Right ventricle myocardium inferior (tissue), 1 donor: Measurements from ENCODE around the gene MYOM3. TPM values are rescaled to one million over a fixed set of nuclear protein-coding genes. Genes with fewer than 3 reads are reported as not detected.

ENCODE experiments used
- ATAC-seq: fragments of 200-7000 bp; cut with Tn5 transposase; one replicate; pipeline ENCODE4 v1.9.1; 2020; ENCODE audit warnings: mild to moderate bottlenecking, moderate library complexity
- DNase-seq: peaks from one replicate; pipeline ENCODE4 v3.0.0; 2021; ENCODE audit errors: missing footprints
- intact Hi-C: fragments of 100-400 bp; cut with DNase I; formaldehyde crosslinking; loops from one replicate; pipeline ENCODE4 v1.11.0; 2022
- total RNA-seq: library from RNA; stranded (reverse); fragmentation: NEBNext Ultra II Directional; extraction: Animal tissue kit (Norgen Biotek cat#: 25700); gene quantifications from one replicate; pipeline ENCODE4 v1.2.1, GENCODE V29; 2021
- donor health status: DM: no; HTN: yes; CAD: no; lungs with severe emphysema.

MYOM3 gene
- total RNA-seq, 1 donor from 2014 or later = 403 TPM

- no peak for ATAC-seq
- intact Hi-C loops = no loop called here
- DNase-seq = no peak
These were observed 7.5 kb upstream of the MYOM3 start for GRCh38 chr1:24119489-24119858.

GRCh38 chr1:24118410-24119242, 6.7 kb upstream of the MYOM3 start:
- DNase-seq = no peak
- no peak for ATAC-seq
- intact Hi-C loops = no loop called here

GRCh38 chr1:24117722-24118409, 5.9 kb upstream of the MYOM3 start:
- no peak for ATAC-seq
- intact Hi-C loops = no loop called here
- DNase-seq = no peak

GRCh38 chr1:24117132-24117531, 5.2 kb upstream of the MYOM3 start:
- DNase-seq (no peak), ATAC-seq (no peak)
- intact Hi-C loops = no loop called here

- intact Hi-C loops = loop anchor here (5.0 kb wide), 1 partner anchor 157 kb away; the partner anchor contains the start of gene PNRC2
- no peak for DNase-seq
These were observed 2.8 kb upstream of the MYOM3 start for GRCh38 chr1:24114753-24115152.

GRCh38 chr1:24113641-24114033, 1.7 kb upstream of the MYOM3 start:
- ATAC-seq (no peak), DNase-seq (no peak)
- intact Hi-C loops = loop anchor here (5.0 kb wide), 1 partner anchor 156 kb away; the partner anchor contains the start of gene PNRC2

More at GRCh38 chr1:24114753-24115152, 2.8 kb upstream of the MYOM3 start:
- no peak for ATAC-seq

- intact Hi-C loops = loop anchor here (5.0 kb wide), 1 partner anchor 154 kb away; the partner anchor contains the start of gene PNRC2
- ATAC-seq (peak; percentile 8), DNase-seq (no peak)
These were observed 506 bp downstream of the MYOM3 start for GRCh38 chr1:24111262-24111995.

GRCh38 chr1:24110642-24111261, 1.2 kb downstream of the MYOM3 start:
- intact Hi-C loops = loop anchor here (5.0 kb wide), 1 partner anchor 153 kb away; the partner anchor contains the start of gene PNRC2

GRCh38 chr1:24109686-24110475, 2.1 kb downstream of the MYOM3 start:
- intact Hi-C loops = loop anchor here (5.0 kb wide), 1 partner anchor 153 kb away; the partner anchor contains the start of gene PNRC2
- DNase-seq = no peak
- ATAC-seq = no peak

More at GRCh38 chr1:24110642-24111261, 1.2 kb downstream of the MYOM3 start:
- DNase-seq (peak; percentile 86), ATAC-seq (peak; percentile 64)

- DNase-seq (no peak), ATAC-seq (no peak)
- intact Hi-C loops = no loop called here
These were observed 2.8 kb downstream of the MYOM3 start for GRCh38 chr1:24109166-24109483.

- intact Hi-C loops = no loop called here
- no peak for ATAC-seq
- DNase-seq = no peak
These were observed 3.4 kb downstream of the MYOM3 start for GRCh38 chr1:24108334-24109165.

GRCh38 chr1:24107462-24108138, 4.3 kb downstream of the MYOM3 start:
- DNase-seq (no peak), ATAC-seq (no peak)
- intact Hi-C loops = no loop called here

- ATAC-seq = no peak
- intact Hi-C loops = no loop called here
These were observed 6.4 kb downstream of the MYOM3 start for GRCh38 chr1:24105368-24106160.

GRCh38 chr1:24104854-24105253, 7.1 kb downstream of the MYOM3 start:
- intact Hi-C loops = no loop called here
- DNase-seq (no peak), ATAC-seq (no peak)

More at GRCh38 chr1:24105368-24106160, 6.4 kb downstream of the MYOM3 start:
- DNase-seq = no peak

GRCh38 chr1:24103879-24104278, 8.1 kb downstream of the MYOM3 start:
- intact Hi-C loops = no loop called here
- ATAC-seq (no peak), DNase-seq (no peak)

GRCh38 chr1:24103408-24103807, 8.5 kb downstream of the MYOM3 start:
- ATAC-seq = no peak
- intact Hi-C loops = no loop called here
- no peak for DNase-seq
